KMS-11 (cell line): ENCODE results near the gene FGD6.

Source experiments
- H2AFZ ChIP-seq: fragments of 200-600 bp; sonication (generic); 2 replicates; pipeline ENCODE4 v1.6.1; 2016; ENCODE audit warnings: antibody characterized with exemption, mixed run types, low read depth
- H3K27ac ChIP-seq: fragments of 200-600 bp; sonication (generic); 2 replicates; pipeline ENCODE4 v1.6.1; 2016; ENCODE audit warnings: mild to moderate bottlenecking, mixed run types
- H3K27me3 ChIP-seq: fragments of 200-600 bp; sonication (generic); 2 replicates; pipeline ENCODE4 v1.6.1; 2017; ENCODE audit warnings: mild to moderate bottlenecking, low read depth, mixed run types, moderate library complexity; ENCODE audit not compliant: insufficient read depth
- H3K36me3 ChIP-seq: fragments of 200-600 bp; sonication (generic); 2 replicates; pipeline ENCODE4 v1.6.1; 2017; ENCODE audit warnings: mild to moderate bottlenecking, mixed run types; ENCODE audit not compliant: insufficient read depth
- H3K4me1 ChIP-seq: fragments of 200-600 bp; sonication (generic); 2 replicates; pipeline ENCODE4 v1.6.1; 2016; ENCODE audit warnings: mild to moderate bottlenecking, low read depth, mixed run types; ENCODE audit not compliant: poor library complexity, severe bottlenecking
- H3K4me2 ChIP-seq: fragments of 200-600 bp; sonication (generic); 2 replicates; pipeline ENCODE4 v1.7.0; 2016; ENCODE audit warnings: mild to moderate bottlenecking, mixed run types
- H3K4me3 ChIP-seq: fragments of 200-600 bp; sonication (generic); IDR thresholded peaks from 2 replicates; pipeline ENCODE4 v1.6.1; 2017; ENCODE audit warnings: low read depth, low read length, mixed read lengths; ENCODE audit not compliant: insufficient read depth
- H3K79me2 ChIP-seq: fragments of 200-600 bp; sonication (generic); 2 replicates; pipeline ENCODE4 v1.6.1; 2016; ENCODE audit warnings: low read depth, mixed run types; ENCODE audit not compliant: insufficient read depth
- H3K9ac ChIP-seq: fragments of 200-600 bp; sonication (generic); 2 replicates; pipeline ENCODE4 v1.6.1; 2016; ENCODE audit warnings: mild to moderate bottlenecking, mixed run types
- H4K20me1 ChIP-seq: fragments of 200-600 bp; sonication (generic); 2 replicates; pipeline ENCODE4 v1.6.1; 2016; ENCODE audit warnings: mild to moderate bottlenecking, mixed run types; ENCODE audit not compliant: insufficient read depth
- CTCF ChIP-seq: fragments of 200-600 bp; sonication (generic); conservative IDR thresholded peaks from 2 replicates; pipeline ENCODE4 v1.6.1; 2017; ENCODE audit warnings: low read depth, mild to moderate bottlenecking, antibody characterized with exemption, low read length, moderate library complexity, mixed read lengths

The FGD6 gene

DNA sequence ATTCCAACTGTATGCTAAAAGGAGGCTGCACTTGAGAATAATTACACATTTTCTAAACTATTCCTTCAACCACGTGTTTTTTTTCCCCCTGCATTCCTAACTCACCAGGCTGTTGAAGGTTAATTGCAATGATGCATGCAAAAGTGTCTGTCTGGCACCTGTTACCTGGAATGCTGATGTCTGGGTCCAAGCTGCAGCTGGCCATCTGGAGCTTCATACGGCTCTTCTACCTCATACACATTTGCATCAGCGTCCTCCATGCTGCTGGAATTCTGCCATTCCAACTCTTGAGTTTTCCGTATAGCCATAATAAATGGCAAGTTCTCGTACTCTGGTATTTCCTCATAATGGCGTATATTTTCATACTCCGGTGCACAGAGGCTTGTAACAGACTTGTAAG is 8.6 kb downstream of the FGD6 start:
- Histone ChIP-seq H3K27ac (no peak overlapping the region), H3K79me2 (no peaks in the 10 kb centered on the region), H3K4me1 (no peaks in the 10 kb centered on the region)

DNA sequence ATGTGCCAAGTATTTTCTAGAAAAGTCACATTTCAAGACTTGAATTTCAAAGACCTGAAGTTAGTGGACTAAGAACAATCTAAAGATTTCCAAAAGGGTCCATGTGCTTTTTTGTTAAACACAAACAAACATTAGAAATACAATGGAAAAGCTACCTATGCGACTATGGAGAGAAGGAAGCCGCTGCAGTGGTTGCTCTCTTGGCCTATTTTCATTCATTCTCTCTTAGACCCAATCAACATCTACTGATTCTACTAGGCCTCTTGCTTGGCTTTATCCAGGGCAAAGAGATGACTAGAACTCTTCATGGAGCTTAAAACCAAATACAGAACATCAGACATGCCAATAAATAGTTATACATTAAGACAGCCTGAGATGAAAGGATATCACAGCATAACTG is 9.9 kb downstream of the FGD6 start:
- Histone ChIP-seq H3K4me1 (no peaks in the 10 kb centered on the region), H3K79me2 (no peaks in the 10 kb centered on the region), H3K9ac (no peak overlapping the region), H4K20me1 (no peaks in the 10 kb centered on the region), H3K27me3 (no peaks in the 10 kb centered on the region), H3K27ac (no peak overlapping the region), H3K4me2 (no peak overlapping the region), H3K4me3 (no peak overlapping the region), H2AFZ (no peak overlapping the region), H3K36me3 (no peaks in the 10 kb centered on the region)
- TF ChIP-seq CTCF = no peak

More for the DNA sequence above, 8.6 kb downstream of the FGD6 start:
- H4K20me1 ChIP-seq = no peaks in the 10 kb centered on the region
- no peak for TF ChIP-seq CTCF
- H3K4me3 ChIP-seq = no peak overlapping the region
- no peaks in the 10 kb centered on the region for H3K27me3 ChIP-seq
- H3K36me3 ChIP-seq = no peaks in the 10 kb centered on the region
- no peak overlapping the region for H3K9ac ChIP-seq
- H3K4me2 ChIP-seq = no peak overlapping the region
- no peak overlapping the region for H2AFZ ChIP-seq

DNA sequence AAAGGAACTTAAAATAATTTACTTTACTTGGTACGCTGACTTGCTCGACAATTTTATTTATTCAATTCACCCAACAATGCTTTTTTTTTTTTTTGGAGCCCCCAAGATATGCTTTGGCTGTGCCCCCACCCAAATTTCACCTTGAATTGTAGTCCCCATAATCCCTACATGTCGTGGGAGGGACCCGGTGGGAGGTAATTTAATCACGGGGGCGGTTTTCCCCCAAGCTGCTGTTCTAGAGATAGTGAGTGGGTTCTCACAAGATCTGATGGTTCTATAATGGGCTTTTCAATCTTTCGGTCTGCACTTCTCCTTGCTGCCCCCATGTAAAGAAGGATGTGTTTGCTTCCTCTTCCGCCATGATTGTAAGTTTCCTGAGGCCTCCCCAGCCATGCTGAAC is 10.4 kb downstream of the FGD6 start:
- Histone ChIP-seq H3K4me1 (no peaks in the 10 kb centered on the region), H3K27me3 (no peaks in the 10 kb centered on the region), H3K4me2 (no peak overlapping the region), H3K4me3 (no peak overlapping the region), H3K9ac (no peak overlapping the region), H4K20me1 (no peaks in the 10 kb centered on the region), H3K36me3 (no peaks in the 10 kb centered on the region), H3K27ac (no peak overlapping the region), H3K79me2 (no peaks in the 10 kb centered on the region), H2AFZ (no peak overlapping the region)
- no peak for TF ChIP-seq CTCF

GRCh38 chr12:95205685-95206084 is 11.6 kb downstream of the FGD6 start:
- Histone ChIP-seq H3K27ac (no peak overlapping the region), H3K79me2 (no peaks in the 10 kb centered on the region), H3K4me3 (no peak overlapping the region), H3K27me3 (no peaks in the 10 kb centered on the region), H3K4me1 (no peaks in the 10 kb centered on the region), H4K20me1 (no peaks in the 10 kb centered on the region), H3K36me3 (no peaks in the 10 kb centered on the region), H3K4me2 (no peak overlapping the region), H2AFZ (no peak overlapping the region), H3K9ac (no peak overlapping the region)
- TF ChIP-seq CTCF = no peak
